ENCODE measurements around the gene MINDY4. TPM values are rescaled to one million over a fixed set of nuclear protein-coding genes. Genes with fewer than 3 reads are reported as not detected.

The MINDY4 gene
- total RNA-seq, 4 donors from 2014 or later: 11.0 to 30.9 (median 18.9) TPM

GRCh38 chr7:30881448-30881847 lies 110.2 kb downstream of the MINDY4 start:
- no peak for TF ChIP-seq CTCF (IDR thresholded peaks at IDR 0.05)
- ATAC-seq (ENCODE audit: low FRiP score): no peak

DNA sequence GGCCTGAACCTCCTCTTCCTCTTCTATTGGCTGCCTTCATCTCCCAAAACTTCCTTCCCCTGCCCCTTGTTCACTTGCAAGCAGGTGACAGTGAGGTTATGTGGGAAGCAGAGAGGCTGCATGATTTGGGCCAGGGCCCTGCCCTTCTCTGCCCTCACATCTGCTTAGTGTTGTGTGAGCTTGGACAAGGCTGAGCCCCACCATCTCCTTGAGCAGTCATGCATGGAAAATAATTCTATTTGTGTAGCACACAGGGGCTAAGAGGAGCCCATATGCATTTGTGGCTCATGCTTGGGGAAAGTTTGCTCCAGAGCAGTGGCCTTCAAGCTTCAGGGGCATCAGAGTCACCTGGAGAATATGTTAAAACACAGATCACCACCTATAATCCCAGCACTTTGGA lies 113.7 kb downstream of the MINDY4 start:
- TF ChIP-seq CTCF (IDR thresholded peaks at IDR 0.05): no peak
- no peak for ATAC-seq (ENCODE audit: low FRiP score)

More at GRCh38 chr7:30881448-30881847, 110.2 kb downstream of the MINDY4 start:
- DNase-seq (ENCODE audit: low spot score): no peak

DNA sequence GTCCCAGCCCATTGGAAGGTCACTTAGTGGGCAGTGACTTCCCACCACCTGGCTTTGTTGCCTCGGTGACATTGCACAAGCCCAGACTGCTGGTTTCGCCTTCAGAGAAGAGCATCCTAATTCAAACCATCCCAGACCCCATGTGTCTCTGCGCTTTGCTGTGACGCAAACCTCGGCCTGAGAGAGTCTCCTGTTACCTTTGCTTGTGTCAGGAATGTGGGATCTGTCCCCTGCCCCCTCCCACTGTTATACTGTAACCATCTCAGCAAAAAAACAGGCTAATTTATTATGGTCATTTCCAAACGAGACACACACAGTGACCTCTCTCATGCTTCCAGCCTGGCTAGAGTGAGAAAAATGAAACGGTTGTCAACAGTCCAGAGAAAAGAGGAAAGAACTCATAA lies 115.4 kb downstream of the MINDY4 start:
- DNase-seq (ENCODE audit: low spot score): no peak
- TF ChIP-seq CTCF (IDR thresholded peaks at IDR 0.05): no peak
- no peak for ATAC-seq (ENCODE audit: low FRiP score)

More for the DNA sequence above, 113.7 kb downstream of the MINDY4 start:
- no peak for DNase-seq (ENCODE audit: low spot score)

DNA sequence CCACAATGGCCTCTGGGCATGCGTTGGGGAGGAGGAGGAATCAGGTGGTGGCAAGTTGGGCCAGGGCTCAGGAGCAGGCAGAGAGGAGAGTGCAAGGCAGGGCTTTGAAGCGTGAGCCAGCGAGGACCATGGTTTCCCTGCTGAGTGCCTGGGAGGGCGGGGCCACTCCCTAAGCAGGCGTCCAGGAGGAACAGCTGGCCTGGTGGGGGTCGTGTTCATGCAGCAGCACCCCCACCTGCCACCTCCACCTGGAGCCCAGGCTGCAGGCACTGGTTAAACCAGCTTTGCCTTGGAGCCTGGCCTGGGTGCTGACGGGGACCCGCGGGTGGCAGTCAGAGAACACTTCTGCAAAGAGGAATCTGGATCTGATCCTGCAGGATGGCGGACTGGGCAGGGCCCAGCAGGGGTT lies 116.3 kb downstream of the MINDY4 start:
- no peak for ATAC-seq (ENCODE audit: low FRiP score)
- no peak for TF ChIP-seq CTCF (IDR thresholded peaks at IDR 0.05)
- no peak for DNase-seq (ENCODE audit: low spot score)

DNA sequence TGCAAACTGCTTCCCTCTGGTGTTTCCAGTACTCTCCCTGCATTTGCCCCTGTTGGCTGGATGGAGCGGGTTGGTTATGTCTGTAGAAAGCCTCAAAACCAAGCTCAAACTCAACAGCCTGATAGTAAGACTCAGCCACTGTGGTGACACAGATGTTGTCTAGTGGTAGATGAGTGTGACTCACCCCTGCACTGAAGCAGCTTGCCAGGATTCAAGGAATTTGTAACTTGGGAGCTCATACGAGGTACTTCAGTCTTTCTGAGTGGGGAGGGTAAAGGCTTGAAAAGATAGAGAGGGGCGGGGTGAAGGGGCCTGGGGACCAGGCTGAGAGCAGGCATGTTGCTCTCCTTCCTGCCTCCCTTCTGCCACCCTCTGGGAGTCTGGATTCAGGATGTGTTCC lies 117.5 kb downstream of the MINDY4 start:
- no peak for TF ChIP-seq CTCF (IDR thresholded peaks at IDR 0.05)
- no peak for DNase-seq (ENCODE audit: low spot score)
- ATAC-seq (ENCODE audit: low FRiP score): peak; percentile 71

GRCh38 chr7:30890226-30890625 lies 119.0 kb downstream of the MINDY4 start:
- no peak for TF ChIP-seq CTCF (IDR thresholded peaks at IDR 0.05)
- ATAC-seq (ENCODE audit: low FRiP score) (no peak), DNase-seq (ENCODE audit: low spot score) (no peak)

DNA sequence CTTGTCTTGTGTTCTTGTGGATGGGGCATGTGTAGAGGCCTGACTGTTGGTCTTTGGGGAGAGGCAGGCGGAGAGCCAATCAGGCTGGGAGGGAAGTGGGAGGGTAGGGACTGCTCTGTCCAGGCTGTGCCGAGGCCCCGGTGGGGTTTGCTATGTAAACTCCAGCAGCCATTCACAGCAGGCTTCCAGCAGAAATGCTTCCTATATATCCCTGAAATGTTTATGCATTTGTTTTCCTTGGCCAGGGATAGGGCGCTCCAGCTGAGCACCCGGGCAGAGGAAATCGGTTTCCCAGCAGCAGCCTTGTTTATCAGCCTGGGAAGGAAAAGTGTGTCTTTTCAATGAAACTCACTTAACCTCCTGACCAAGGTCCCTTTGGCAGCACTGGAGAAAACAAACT lies 122.1 kb downstream of the MINDY4 start:
- TF ChIP-seq CTCF (IDR thresholded peaks at IDR 0.05): no peak
- DNase-seq (ENCODE audit: low spot score) (no peak), ATAC-seq (ENCODE audit: low FRiP score) (no peak)
